ENCODE data around the gene FCER2.

The FCER2 gene

GRCh38 chr19:7642295-7643030, 59.5 kb downstream of the FCER2 start:
- Histone ChIP-seq H3K27me3 (ENCODE audit: low read depth, low read length) (peaks cover 4% of the 10 kb centered on the region), H3K36me3 (ENCODE audit: control insufficient read depth in 1 of 2, insufficient read depth in 2 of 2, low read length in 2 of 2) (no peaks in the 10 kb centered on the region), H3K9me3 (ENCODE audit: control insufficient read depth in 1 of 2, low read length in 2 of 2) (no peaks in the 10 kb centered on the region), H3K4me1 (ENCODE audit: control insufficient read depth in 1 of 2, insufficient read depth in 2 of 2, low read length in 2 of 2) (no peaks in the 10 kb centered on the region), H3K4me3 (ENCODE audit: low read depth in 1 of 2, low read length in 2 of 2) (no peak overlapping the region), H3K27ac (ENCODE audit: low read length) (no peak overlapping the region)

- Histone ChIP-seq H3K27ac (ENCODE audit: low read length) (no peak overlapping the region), H3K9me3 (ENCODE audit: control insufficient read depth in 1 of 2, low read length in 2 of 2) (no peaks in the 10 kb centered on the region), H3K27me3 (ENCODE audit: low read depth, low read length) (peaks cover 4% of the 10 kb centered on the region), H3K4me1 (ENCODE audit: control insufficient read depth in 1 of 2, insufficient read depth in 2 of 2, low read length in 2 of 2) (peaks cover 0 to 4% of the 10 kb centered on the region in 2 donors), H3K36me3 (ENCODE audit: control insufficient read depth in 1 of 2, insufficient read depth in 2 of 2, low read length in 2 of 2) (no peaks in the 10 kb centered on the region), H3K4me3 (ENCODE audit: low read depth in 1 of 2, low read length in 2 of 2) (no peak overlapping the region)
Measured at GRCh38 chr19:7641290-7642276, 60.3 kb downstream of the FCER2 start.

GRCh38 chr19:7640803-7641202, 61.1 kb downstream of the FCER2 start:
- Histone ChIP-seq H3K27ac (ENCODE audit: low read length) (no peak overlapping the region), H3K36me3 (ENCODE audit: control insufficient read depth in 1 of 2, insufficient read depth in 2 of 2, low read length in 2 of 2) (no peaks in the 10 kb centered on the region), H3K27me3 (ENCODE audit: low read depth, low read length) (peaks cover 4% of the 10 kb centered on the region), H3K9me3 (ENCODE audit: control insufficient read depth in 1 of 2, low read length in 2 of 2) (no peaks in the 10 kb centered on the region), H3K4me1 (ENCODE audit: control insufficient read depth in 1 of 2, insufficient read depth in 2 of 2, low read length in 2 of 2) (peaks cover 0 to 4% of the 10 kb centered on the region in 2 donors), H3K4me3 (ENCODE audit: low read depth in 1 of 2, low read length in 2 of 2) (no peak overlapping the region)

- no peaks in the 10 kb centered on the region for H3K36me3 ChIP-seq (ENCODE audit: control insufficient read depth in 1 of 2, insufficient read depth in 2 of 2, low read length in 2 of 2)
- peaks cover 4% of the 10 kb centered on the region for H3K27me3 ChIP-seq (ENCODE audit: low read depth, low read length)
- no peak overlapping the region for H3K4me3 ChIP-seq (ENCODE audit: low read depth in 1 of 2, low read length in 2 of 2)
- H3K27ac ChIP-seq (ENCODE audit: low read length) = no peak overlapping the region
- no peaks in the 10 kb centered on the region for H3K9me3 ChIP-seq (ENCODE audit: control insufficient read depth in 1 of 2, low read length in 2 of 2)
- H3K4me1 ChIP-seq (ENCODE audit: control insufficient read depth in 1 of 2, insufficient read depth in 2 of 2, low read length in 2 of 2) = peaks cover 0 to 4% of the 10 kb centered on the region in 2 donors
Measured at GRCh38 chr19:7639863-7640348, 62.0 kb downstream of the FCER2 start.

GRCh38 chr19:7638802-7639465, 63.0 kb downstream of the FCER2 start:
- H3K27me3 ChIP-seq (ENCODE audit: low read depth, low read length) = peaks cover 4% of the 10 kb centered on the region

More at GRCh38 chr19:7638802-7639465, 63.0 kb downstream of the FCER2 start:
- no peaks in the 10 kb centered on the region for H3K9me3 ChIP-seq (ENCODE audit: control insufficient read depth in 1 of 2, low read length in 2 of 2)
- H3K4me1 ChIP-seq (ENCODE audit: control insufficient read depth in 1 of 2, insufficient read depth in 2 of 2, low read length in 2 of 2) = peaks cover 0 to 4% of the 10 kb centered on the region in 2 donors
- no peak overlapping the region for H3K4me3 ChIP-seq (ENCODE audit: low read depth in 1 of 2, low read length in 2 of 2)
- H3K27ac ChIP-seq (ENCODE audit: low read length) = no peak overlapping the region
- H3K36me3 ChIP-seq (ENCODE audit: control insufficient read depth in 1 of 2, insufficient read depth in 2 of 2, low read length in 2 of 2) = no peaks in the 10 kb centered on the region

All from muscle layer of duodenum (tissue), 2 donors.